ENCODE results near the gene PPP1R16B.

PPP1R16B gene

GRCh38 chr20:38877483-38877882, 72.0 kb downstream of the PPP1R16B start:
- no peak for DNase-seq (ENCODE audit: low spot score)

GRCh38 chr20:38878866-38879265, 73.4 kb downstream of the PPP1R16B start:
- no peak for DNase-seq (ENCODE audit: low spot score)

GRCh38 chr20:38880952-38881735, 75.6 kb downstream of the PPP1R16B start:
- DNase-seq (ENCODE audit: low spot score) = no peak

GRCh38 chr20:38881806-38882440, 76.4 kb downstream of the PPP1R16B start:
- DNase-seq (ENCODE audit: low spot score) = no peak

- DNase-seq (ENCODE audit: low spot score) = no peak
Measured at GRCh38 chr20:38882600-38882999, 77.1 kb downstream of the PPP1R16B start.

GRCh38 chr20:38883081-38883980, 77.8 kb downstream of the PPP1R16B start:
- no peak for DNase-seq (ENCODE audit: low spot score)

- DNase-seq (ENCODE audit: low spot score) = no peak
Measured at GRCh38 chr20:38883981-38884733, 78.7 kb downstream of the PPP1R16B start.

- DNase-seq (ENCODE audit: low spot score) = no peak
Measured at GRCh38 chr20:38885357-38885756, 79.9 kb downstream of the PPP1R16B start.

GRCh38 chr20:38888059-38888831, 82.7 kb downstream of the PPP1R16B start:
- DNase-seq (ENCODE audit: low spot score) = no peak

GRCh38 chr20:38889050-38889449, 83.6 kb downstream of the PPP1R16B start:
- DNase-seq (ENCODE audit: low spot score) = no peak

- DNase-seq (ENCODE audit: low spot score) = no peak
Measured at GRCh38 chr20:38889792-38890496, 84.4 kb downstream of the PPP1R16B start.

GRCh38 chr20:38890497-38890818, 85.0 kb downstream of the PPP1R16B start:
- no peak for DNase-seq (ENCODE audit: low spot score)

GRCh38 chr20:38892091-38892981, 86.8 kb downstream of the PPP1R16B start:
- no peak for DNase-seq (ENCODE audit: low spot score)

- DNase-seq (ENCODE audit: low spot score) = no peak
Measured at GRCh38 chr20:38893056-38893564, 87.6 kb downstream of the PPP1R16B start.

GRCh38 chr20:38893565-38894090, 88.1 kb downstream of the PPP1R16B start:
- DNase-seq (ENCODE audit: low spot score) = peak; percentile 59

- DNase-seq (ENCODE audit: low spot score) = no peak
Measured at GRCh38 chr20:38894091-38894847, 88.8 kb downstream of the PPP1R16B start.

- DNase-seq (ENCODE audit: low spot score) = no peak
Measured at GRCh38 chr20:38895098-38895949, 89.8 kb downstream of the PPP1R16B start.

Data from RKO (cell line).